Measurements from ENCODE around the gene CXorf65. TPM values are rescaled to one million over a fixed set of nuclear protein-coding genes. Genes with fewer than 3 reads are reported as not detected.

Gene CXorf65
- 0.36 TPM in 1 of 2 replicates, not detected in the other for total RNA-seq (2014; rRNA removed; shearing (Covaris generic); ENCODE audit: low replicate concordance)

DNA sequence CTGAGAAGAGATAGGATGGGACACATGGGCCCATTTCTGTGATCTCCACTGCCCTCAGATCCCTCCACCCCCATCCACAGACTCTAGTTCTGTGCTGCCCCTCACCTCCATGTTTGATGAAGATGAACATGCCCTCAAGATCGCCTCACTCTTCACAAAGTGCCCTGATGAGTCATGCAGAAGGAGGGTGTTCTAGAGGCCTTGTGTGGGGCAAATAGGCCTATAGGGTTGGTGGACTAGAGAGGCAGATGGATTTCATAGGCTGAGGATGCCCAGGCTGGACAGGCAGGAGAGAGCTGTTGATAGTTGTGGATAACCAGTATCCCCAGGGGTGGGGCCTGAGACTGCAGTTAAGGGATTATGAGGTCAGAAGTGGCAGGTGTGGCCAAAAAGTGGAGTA is at the start of gene CXorf65:
Gene CXorf65 (minus strand): TSS at position 314 of the 400 bp plus-strand sequence. CDS start 184 bp downstream, at position 130.
- Histone ChIP-seq H3K9me3 (ENCODE audit: low read length) (no peaks in the 10 kb centered on the region), H3K4me2 (ENCODE audit: low read depth, low read length, poor library complexity, severe bottlenecking) (no peak within 1 kb of the TSS), H2AFZ (ENCODE audit: low read length) (no peak within 1 kb of the TSS), H3K27ac (ENCODE audit: low read length) (no peak within 1 kb of the TSS), H3K4me3 (ENCODE audit: low read length) (no peak within 1 kb of the TSS), H3K9ac (ENCODE audit: low read length) (no peak within 1 kb of the TSS), H3K9me2 (replicated peaks; ENCODE audit: insufficient read depth, low read length) (no peaks in the 10 kb centered on the region), H4K20me1 (ENCODE audit: insufficient read depth, low read depth, low read length) (no peaks in the 10 kb centered on the region), H3K27me3 (ENCODE audit: low read length) (no peaks in the 10 kb centered on the region), H3K4me1 (ENCODE audit: low read length) (peaks cover 11% of the 10 kb centered on the region), H3K79me2 (ENCODE audit: low read length) (no peaks in the 10 kb centered on the region), H3K36me3 (ENCODE audit: insufficient read depth, low read length) (no peaks in the 10 kb centered on the region)
- no peak for DNase-seq

DNA sequence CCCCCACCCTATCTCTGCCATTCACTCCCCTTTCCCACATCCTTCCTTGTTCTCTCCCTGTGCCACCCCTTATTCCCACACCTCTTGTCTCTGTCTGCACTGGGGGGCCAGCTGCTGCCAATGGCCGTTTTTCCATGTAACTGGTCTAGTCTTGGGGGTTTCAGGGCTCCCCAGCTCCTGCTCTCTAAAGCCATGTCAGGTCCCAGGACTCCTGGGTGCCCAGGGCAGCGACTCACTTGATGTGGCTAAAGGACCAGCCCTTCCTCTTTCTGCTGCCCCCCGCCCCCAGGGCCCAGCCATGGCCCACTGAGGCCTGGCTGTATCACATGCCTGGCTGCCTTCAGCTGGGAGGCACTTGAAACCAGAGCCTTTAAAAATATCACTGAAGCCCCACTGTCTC is 48.1 kb upstream of the CXorf65 start:
- Histone ChIP-seq H3K27ac (ENCODE audit: low read length) (no peak overlapping the region), H3K27me3 (ENCODE audit: low read length) (no peaks in the 10 kb centered on the region), H3K36me3 (ENCODE audit: insufficient read depth, low read length) (no peaks in the 10 kb centered on the region), H3K4me2 (ENCODE audit: low read depth, low read length, poor library complexity, severe bottlenecking) (no peak overlapping the region), H3K79me2 (ENCODE audit: low read length) (no peaks in the 10 kb centered on the region), H4K20me1 (ENCODE audit: insufficient read depth, low read depth, low read length) (no peaks in the 10 kb centered on the region), H3K9me2 (replicated peaks; ENCODE audit: insufficient read depth, low read length) (no peaks in the 10 kb centered on the region), H3K9me3 (ENCODE audit: low read length) (no peaks in the 10 kb centered on the region), H3K9ac (ENCODE audit: low read length) (no peak overlapping the region), H2AFZ (ENCODE audit: low read length) (no peak overlapping the region), H3K4me3 (ENCODE audit: low read length) (no peak overlapping the region), H3K4me1 (ENCODE audit: low read length) (peaks cover 12% of the 10 kb centered on the region)
- no peak for DNase-seq

DNA sequence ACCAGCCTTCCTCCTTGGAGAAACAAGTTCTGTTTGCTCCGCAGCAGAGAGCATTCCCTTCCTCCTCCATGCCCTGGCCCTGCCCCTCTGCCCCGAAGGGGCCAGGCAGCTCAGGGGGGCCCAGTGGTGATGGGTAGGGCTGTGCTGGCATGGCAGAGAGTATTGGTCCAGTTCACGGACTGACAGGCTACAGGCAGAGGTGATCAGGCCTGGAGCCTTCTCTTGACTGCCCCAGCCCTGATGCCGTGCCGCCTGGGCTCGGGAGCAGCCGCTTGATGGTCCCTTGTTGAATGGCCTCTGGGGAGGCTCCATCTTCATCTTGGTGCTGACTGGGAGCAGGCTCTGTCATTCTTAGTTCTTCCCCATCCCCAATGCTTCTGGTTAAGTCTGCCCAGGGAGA is 47.7 kb upstream of the CXorf65 start:
- H3K9ac ChIP-seq (ENCODE audit: low read length): no peak overlapping the region
- no peaks in the 10 kb centered on the region for H3K79me2 ChIP-seq (ENCODE audit: low read length)
- no peak for DNase-seq
- H2AFZ ChIP-seq (ENCODE audit: low read length): no peak overlapping the region
- no peaks in the 10 kb centered on the region for H3K27me3 ChIP-seq (ENCODE audit: low read length)
- no peaks in the 10 kb centered on the region for H3K9me2 ChIP-seq (replicated peaks; ENCODE audit: insufficient read depth, low read length)
- H3K27ac ChIP-seq (ENCODE audit: low read length): no peak overlapping the region
- H4K20me1 ChIP-seq (ENCODE audit: insufficient read depth, low read depth, low read length): no peaks in the 10 kb centered on the region
- no peak overlapping the region for H3K4me3 ChIP-seq (ENCODE audit: low read length)
- H3K9me3 ChIP-seq (ENCODE audit: low read length): no peaks in the 10 kb centered on the region
- no peak overlapping the region for H3K4me2 ChIP-seq (ENCODE audit: low read depth, low read length, poor library complexity, severe bottlenecking)
- H3K4me1 ChIP-seq (ENCODE audit: low read length): peaks cover 12% of the 10 kb centered on the region
- H3K36me3 ChIP-seq (ENCODE audit: insufficient read depth, low read length): no peaks in the 10 kb centered on the region

DNA sequence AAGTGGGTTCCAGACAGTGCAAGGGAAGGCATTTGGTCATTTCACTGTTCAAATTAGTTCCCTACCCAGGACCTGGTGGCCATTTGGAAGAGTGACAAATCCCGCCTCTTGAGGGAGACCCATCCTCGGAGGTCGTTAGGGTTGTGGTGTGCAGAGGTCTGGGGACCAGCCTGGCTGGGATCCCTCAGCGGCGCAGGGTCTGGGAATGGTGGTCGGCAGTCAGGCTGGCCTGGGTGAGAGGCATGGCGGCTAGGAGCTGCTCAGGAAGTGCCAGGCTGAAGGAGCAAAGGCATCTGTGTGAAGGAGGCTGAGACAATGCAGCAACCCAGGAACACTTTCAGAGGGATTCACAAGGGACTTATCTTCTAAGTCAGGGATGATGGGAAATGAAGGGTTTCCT is 44.8 kb upstream of the CXorf65 start:
- H3K4me2 ChIP-seq (ENCODE audit: low read depth, low read length, poor library complexity, severe bottlenecking): no peak overlapping the region
- no peak overlapping the region for H3K4me3 ChIP-seq (ENCODE audit: low read length)
- no peak for DNase-seq
- no peaks in the 10 kb centered on the region for H3K9me3 ChIP-seq (ENCODE audit: low read length)
- no peaks in the 10 kb centered on the region for H3K9me2 ChIP-seq (replicated peaks; ENCODE audit: insufficient read depth, low read length)
- no peak overlapping the region for H3K9ac ChIP-seq (ENCODE audit: low read length)
- H3K27ac ChIP-seq (ENCODE audit: low read length): no peak overlapping the region
- H3K79me2 ChIP-seq (ENCODE audit: low read length): no peaks in the 10 kb centered on the region
- H2AFZ ChIP-seq (ENCODE audit: low read length): no peak overlapping the region
- no peaks in the 10 kb centered on the region for H4K20me1 ChIP-seq (ENCODE audit: insufficient read depth, low read depth, low read length)
- no peaks in the 10 kb centered on the region for H3K27me3 ChIP-seq (ENCODE audit: low read length)
- peaks cover 13% of the 10 kb centered on the region for H3K4me1 ChIP-seq (ENCODE audit: low read length)
- H3K36me3 ChIP-seq (ENCODE audit: insufficient read depth, low read length): no peaks in the 10 kb centered on the region

DNA sequence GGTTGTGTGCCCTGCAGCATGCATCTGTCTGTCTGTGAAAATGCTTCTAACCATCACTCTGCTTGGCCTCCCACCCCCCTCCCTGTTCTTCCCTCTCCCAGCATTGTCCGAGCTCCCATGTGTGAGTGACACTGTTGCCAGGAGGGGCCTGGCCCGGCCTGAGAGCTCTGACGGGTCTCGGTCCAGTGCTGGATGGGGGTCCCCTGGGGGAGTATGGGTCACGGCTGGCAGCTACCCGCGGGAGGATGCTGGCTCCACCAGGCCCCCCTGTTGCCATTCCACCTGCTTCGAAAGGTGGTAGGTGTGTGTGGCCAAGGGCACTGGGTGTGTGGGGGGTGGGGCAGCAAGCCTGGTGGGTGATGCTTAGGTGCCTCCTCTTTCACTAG is 41.7 kb upstream of the CXorf65 start:
- Histone ChIP-seq H3K36me3 (ENCODE audit: insufficient read depth, low read length) (no peaks in the 10 kb centered on the region), H3K27me3 (ENCODE audit: low read length) (no peaks in the 10 kb centered on the region), H3K9me3 (ENCODE audit: low read length) (no peaks in the 10 kb centered on the region), H3K4me3 (ENCODE audit: low read length) (no peak overlapping the region), H3K79me2 (ENCODE audit: low read length) (no peaks in the 10 kb centered on the region), H3K4me2 (ENCODE audit: low read depth, low read length, poor library complexity, severe bottlenecking) (no peak overlapping the region), H3K9ac (ENCODE audit: low read length) (no peak overlapping the region), H4K20me1 (ENCODE audit: insufficient read depth, low read depth, low read length) (no peaks in the 10 kb centered on the region), H2AFZ (ENCODE audit: low read length) (no peak overlapping the region), H3K27ac (ENCODE audit: low read length) (no peak overlapping the region), H3K4me1 (ENCODE audit: low read length) (peaks cover 11% of the 10 kb centered on the region), H3K9me2 (replicated peaks; ENCODE audit: insufficient read depth, low read length) (no peaks in the 10 kb centered on the region)
- DNase-seq: no peak

DNA sequence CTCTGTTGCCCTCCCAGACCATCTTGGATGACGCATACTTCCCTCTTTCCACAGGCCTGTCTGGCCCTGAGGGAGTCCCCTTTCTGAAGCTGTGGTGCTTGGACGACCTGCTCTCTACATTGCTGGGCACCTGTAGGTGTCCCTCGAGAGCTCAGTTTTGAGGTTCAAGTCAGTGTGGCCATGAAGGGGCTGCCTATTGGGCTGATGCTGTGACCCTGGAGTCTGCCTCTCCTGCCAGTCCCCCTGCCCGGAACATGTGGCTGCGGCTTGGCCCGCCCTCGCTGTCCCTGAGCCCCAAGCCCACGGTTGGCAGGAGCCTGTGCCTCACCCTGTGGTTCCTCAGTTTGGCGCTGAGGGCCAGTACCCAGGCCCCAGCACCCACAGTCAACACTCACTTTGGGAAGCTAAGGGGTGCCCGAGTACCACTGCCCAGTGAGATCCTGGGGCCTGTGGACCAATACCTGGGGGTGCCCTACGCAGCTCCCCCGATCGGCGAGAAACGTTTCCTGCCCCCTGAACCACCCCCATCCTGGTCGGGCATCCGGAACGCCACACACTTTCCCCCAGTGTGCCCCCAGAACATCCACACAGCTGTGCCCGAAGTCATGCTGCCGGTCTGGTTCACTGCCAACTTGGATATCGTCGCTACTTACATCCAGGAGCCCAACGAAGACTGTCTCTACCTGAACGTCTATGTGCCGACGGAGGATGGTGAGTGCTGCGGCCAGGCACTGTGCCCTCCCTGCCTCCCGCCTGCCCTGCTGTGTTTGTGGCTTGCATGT is 41.1 kb upstream of the CXorf65 start:
- H3K9me3 ChIP-seq (ENCODE audit: low read length): no peaks in the 10 kb centered on the region
- no peak overlapping the region for H2AFZ ChIP-seq (ENCODE audit: low read length)
- H3K27ac ChIP-seq (ENCODE audit: low read length): no peak overlapping the region
- H3K4me1 ChIP-seq (ENCODE audit: low read length): peaks cover 11% of the 10 kb centered on the region
- no peaks in the 10 kb centered on the region for H3K9me2 ChIP-seq (replicated peaks; ENCODE audit: insufficient read depth, low read length)
- no peak overlapping the region for H3K4me3 ChIP-seq (ENCODE audit: low read length)
- no peak overlapping the region for H3K9ac ChIP-seq (ENCODE audit: low read length)
- H4K20me1 ChIP-seq (ENCODE audit: insufficient read depth, low read depth, low read length): no peaks in the 10 kb centered on the region
- H3K27me3 ChIP-seq (ENCODE audit: low read length): no peaks in the 10 kb centered on the region
- no peak overlapping the region for H3K4me2 ChIP-seq (ENCODE audit: low read depth, low read length, poor library complexity, severe bottlenecking)
- H3K36me3 ChIP-seq (ENCODE audit: insufficient read depth, low read length): no peaks in the 10 kb centered on the region
- DNase-seq: peak; percentile 48
- no peaks in the 10 kb centered on the region for H3K79me2 ChIP-seq (ENCODE audit: low read length)

DNA sequence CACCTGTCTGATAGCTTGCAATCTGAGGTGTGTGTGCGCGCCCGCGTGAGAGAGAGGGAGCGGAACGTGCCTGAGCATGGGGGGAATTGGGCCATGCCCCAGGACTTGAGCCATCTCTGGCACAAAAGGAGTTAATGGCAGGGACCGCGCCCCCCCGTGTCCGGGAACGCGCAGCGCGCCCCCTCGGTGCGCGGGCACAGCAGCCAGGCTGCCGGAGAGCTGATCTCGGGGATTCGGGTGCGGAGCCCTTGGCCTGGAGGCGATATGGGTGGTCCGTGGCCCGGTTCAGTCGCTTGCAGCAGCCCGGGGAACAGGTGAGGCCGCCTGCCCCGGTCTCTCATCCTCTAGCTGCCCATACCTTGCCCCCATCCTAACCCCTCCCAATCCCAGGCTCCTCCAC is 38.1 kb upstream of the CXorf65 start, which contains the start of gene NLGN3:
Gene NLGN3 (plus strand): TSS at position 191 of the 400 bp plus-strand sequence. CDS start 2,909 bp downstream, outside the sequence.
- Histone ChIP-seq H3K9me2 (replicated peaks; ENCODE audit: insufficient read depth, low read length) (no peaks in the 10 kb centered on the region), H2AFZ (ENCODE audit: low read length) (no peak within 1 kb of the TSS), H3K9me3 (ENCODE audit: low read length) (no peaks in the 10 kb centered on the region), H3K4me2 (ENCODE audit: low read depth, low read length, poor library complexity, severe bottlenecking) (no peak within 1 kb of the TSS), H3K79me2 (ENCODE audit: low read length) (no peaks in the 10 kb centered on the region), H3K9ac (ENCODE audit: low read length) (no peak within 1 kb of the TSS), H4K20me1 (ENCODE audit: insufficient read depth, low read depth, low read length) (no peaks in the 10 kb centered on the region), H3K4me3 (ENCODE audit: low read length) (no peak within 1 kb of the TSS), H3K27ac (ENCODE audit: low read length) (no peak within 1 kb of the TSS), H3K36me3 (ENCODE audit: insufficient read depth, low read length) (no peaks in the 10 kb centered on the region), H3K27me3 (ENCODE audit: low read length) (no peaks in the 10 kb centered on the region), H3K4me1 (ENCODE audit: low read length) (peaks cover 11% of the 10 kb centered on the region)
- no peak for DNase-seq

DNA sequence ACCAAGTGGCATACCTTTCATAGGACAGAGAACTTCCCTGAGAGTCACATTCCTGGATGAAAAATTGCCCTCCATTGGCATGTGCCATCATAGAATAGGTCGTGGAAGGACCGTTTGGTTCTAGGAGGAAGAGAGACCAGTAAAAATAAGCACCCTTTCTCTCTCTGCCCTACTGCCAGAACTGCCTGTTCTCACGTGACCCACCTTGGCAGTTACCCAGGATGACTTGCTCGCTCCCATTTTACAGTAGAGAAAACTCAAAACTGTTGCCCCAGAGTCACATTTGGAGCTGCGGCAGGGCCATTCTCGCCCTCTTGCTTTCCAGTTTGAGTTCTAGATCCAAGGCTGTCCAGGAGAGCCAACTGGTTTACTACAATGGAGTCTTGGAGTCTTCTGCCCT is 37.0 kb upstream of the CXorf65 start:
- no peaks in the 10 kb centered on the region for H3K27me3 ChIP-seq (ENCODE audit: low read length)

More for the DNA sequence above, 37.0 kb upstream of the CXorf65 start:
- no peaks in the 10 kb centered on the region for H3K79me2 ChIP-seq (ENCODE audit: low read length)
- H3K36me3 ChIP-seq (ENCODE audit: insufficient read depth, low read length): no peaks in the 10 kb centered on the region
- H4K20me1 ChIP-seq (ENCODE audit: insufficient read depth, low read depth, low read length): no peaks in the 10 kb centered on the region
- no peak for DNase-seq
- no peaks in the 10 kb centered on the region for H3K9me3 ChIP-seq (ENCODE audit: low read length)
- no peak overlapping the region for H3K9ac ChIP-seq (ENCODE audit: low read length)
- no peak overlapping the region for H2AFZ ChIP-seq (ENCODE audit: low read length)
- no peak overlapping the region for H3K27ac ChIP-seq (ENCODE audit: low read length)
- H3K9me2 ChIP-seq (replicated peaks; ENCODE audit: insufficient read depth, low read length): no peaks in the 10 kb centered on the region
- peaks cover 11% of the 10 kb centered on the region for H3K4me1 ChIP-seq (ENCODE audit: low read length)
- H3K4me2 ChIP-seq (ENCODE audit: low read depth, low read length, poor library complexity, severe bottlenecking): no peak overlapping the region
- no peak overlapping the region for H3K4me3 ChIP-seq (ENCODE audit: low read length)

Data from Karpas-422 (cell line).